ENCODE results near the gene ATP1B2. TPM values are rescaled to one million over a fixed set of nuclear protein-coding genes. Genes with fewer than 3 reads are reported as not detected.

The ATP1B2 gene
- total RNA-seq, 1 experiment from 2014 or later: 0.63 TPM

- Histone ChIP-seq H3K36me3 (ENCODE audit: low read depth) (no peaks in the 10 kb centered on the region), H3K9me3 (ENCODE audit: insufficient read depth, low read depth) (no peaks in the 10 kb centered on the region), H3K4me1 (replicated peaks; ENCODE audit: insufficient read depth) (no peaks in the 10 kb centered on the region), H3K79me2 (ENCODE audit: low read depth) (no peaks in the 10 kb centered on the region), H2AFZ (no peak overlapping the region), H3K9me2 (ENCODE audit: insufficient read depth) (no peaks in the 10 kb centered on the region), H3K4me3 (no peak overlapping the region), H3K4me2 (no peak overlapping the region), H3K27me3 (ENCODE audit: insufficient read depth, low read depth) (peaks cover 11% of the 10 kb centered on the region), H3K27ac (no peak overlapping the region), H4K20me1 (ENCODE audit: insufficient read depth) (no peaks in the 10 kb centered on the region), H3F3A (ENCODE audit: insufficient read depth, low read depth) (peaks cover 4% of the 10 kb centered on the region; the same call in 1 of the 2 replicates)
- TF ChIP-seq EZH2 (IDR thresholded peaks at IDR 0.05; ENCODE audit: low read depth) (no peak), CTCF (conservative IDR thresholded peaks at IDR 0.05) (no peak)
- intact Hi-C loops (cut with micrococcal nuclease; ENCODE audit: unreplicated experiment): no loop called here
- BruUV-seq (replicated peaks): no TSS peak
- CTCF ChIA-PET: no interaction called here
- no peak for DNase-seq
- POLR2A ChIA-PET (ENCODE audit: unreplicated experiment): no interaction called here
Measured at GRCh38 chr17:7654832-7655540, 4.3 kb downstream of the ATP1B2 start.

GRCh38 chr17:7655541-7655840, 4.8 kb downstream of the ATP1B2 start:
- Histone ChIP-seq H4K20me1 (ENCODE audit: insufficient read depth) (no peaks in the 10 kb centered on the region), H3K79me2 (ENCODE audit: low read depth) (no peaks in the 10 kb centered on the region), H3K27me3 (ENCODE audit: insufficient read depth, low read depth) (peaks cover 11% of the 10 kb centered on the region), H3K4me1 (replicated peaks; ENCODE audit: insufficient read depth) (no peaks in the 10 kb centered on the region), H3K9me2 (ENCODE audit: insufficient read depth) (no peaks in the 10 kb centered on the region), H3K27ac (no peak overlapping the region), H3F3A (ENCODE audit: insufficient read depth, low read depth) (no peaks in the 10 kb centered on the region), H2AFZ (no peak overlapping the region), H3K4me3 (no peak overlapping the region), H3K9me3 (ENCODE audit: insufficient read depth, low read depth) (no peaks in the 10 kb centered on the region), H3K4me2 (no peak overlapping the region), H3K36me3 (ENCODE audit: low read depth) (no peaks in the 10 kb centered on the region)
- intact Hi-C loops (cut with micrococcal nuclease; ENCODE audit: unreplicated experiment): no loop called here
- POLR2A ChIA-PET (ENCODE audit: unreplicated experiment): interaction anchor here (0.6 kb wide), 1 partner anchor 10 kb away, joined by 4 read pairs; no protein-coding TSS in a partner anchor
- no peak for DNase-seq
- no TSS peak for BruUV-seq (replicated peaks)
- no peak for TF ChIP-seq CTCF (conservative IDR thresholded peaks at IDR 0.05)
- no peak for TF ChIP-seq EZH2 (IDR thresholded peaks at IDR 0.05; ENCODE audit: low read depth)
- CTCF ChIA-PET: no interaction called here

GRCh38 chr17:7656958-7657609, 6.4 kb downstream of the ATP1B2 start:
- H3K27me3 ChIP-seq (ENCODE audit: insufficient read depth, low read depth): peaks cover 11% of the 10 kb centered on the region
- no peaks in the 10 kb centered on the region for H3K9me2 ChIP-seq (ENCODE audit: insufficient read depth)
- no peak overlapping the region for H2AFZ ChIP-seq
- no peak overlapping the region for H3K4me3 ChIP-seq
- no peak overlapping the region for H3K4me2 ChIP-seq
- no TSS peak for BruUV-seq (replicated peaks)
- no peaks in the 10 kb centered on the region for H3K4me1 ChIP-seq (replicated peaks; ENCODE audit: insufficient read depth)
- no peaks in the 10 kb centered on the region for H3K9me3 ChIP-seq (ENCODE audit: insufficient read depth, low read depth)
- intact Hi-C loops (cut with micrococcal nuclease; ENCODE audit: unreplicated experiment): no loop called here
- no peak for DNase-seq
- no peaks in the 10 kb centered on the region for H4K20me1 ChIP-seq (ENCODE audit: insufficient read depth)
- ChIA-PET CTCF (no interaction called here), POLR2A (ENCODE audit: unreplicated experiment) (no interaction called here)
- H3K27ac ChIP-seq: no peak overlapping the region
- no peaks in the 10 kb centered on the region for H3F3A ChIP-seq (ENCODE audit: insufficient read depth, low read depth)
- H3K79me2 ChIP-seq (ENCODE audit: low read depth): no peaks in the 10 kb centered on the region
- TF ChIP-seq CTCF (conservative IDR thresholded peaks at IDR 0.05) (no peak), EZH2 (IDR thresholded peaks at IDR 0.05; ENCODE audit: low read depth) (no peak)
- no peaks in the 10 kb centered on the region for H3K36me3 ChIP-seq (ENCODE audit: low read depth)
